Loucy (cell line): Measurements from ENCODE around the gene TIMM17B.

Source experiments
- H2AFZ ChIP-seq: fragments of 200-600 bp; sonication (generic); 2 replicates; pipeline ENCODE4 v1.6.0; 2016; ENCODE audit warnings: antibody characterized with exemption, mild to moderate bottlenecking, low read length, moderate library complexity
- H3F3A ChIP-seq: fragments of 200-600 bp; 2 replicates; pipeline ENCODE4 v1.6.0; 2016; ENCODE audit warnings: antibody characterized with exemption, low read depth, mild to moderate bottlenecking
- H3K27me3 ChIP-seq: fragments of 200-600 bp; sonication (generic); 2 replicates; pipeline ENCODE4 v1.6.1; 2014; ENCODE audit warnings: low read length, mild to moderate bottlenecking; ENCODE audit not compliant: insufficient read depth, poor library complexity, severe bottlenecking
- H3K36me3 ChIP-seq: fragments of 200-600 bp; sonication (generic); 2 replicates; pipeline ENCODE4 v1.6.1; 2016; ENCODE audit warnings: low read length; ENCODE audit not compliant: insufficient read depth
- H3K4me1 ChIP-seq: fragments of 200-600 bp; sonication (generic); 2 replicates; pipeline ENCODE4 v1.5.1; 2014; ENCODE audit warnings: low read length, mild to moderate bottlenecking; ENCODE audit not compliant: insufficient read depth, poor library complexity, severe bottlenecking
- H3K4me2 ChIP-seq: fragments of 200-600 bp; sonication (generic); 2 replicates; pipeline ENCODE4 v1.6.0; 2014; ENCODE audit warnings: antibody characterized with exemption, low read length, low read depth, mild to moderate bottlenecking; ENCODE audit not compliant: poor library complexity, severe bottlenecking
- H3K4me3 ChIP-seq: fragments of 200-600 bp; sonication (generic); 2 replicates; pipeline ENCODE4 v1.5.1; 2014; ENCODE audit warnings: low read length, mild to moderate bottlenecking, mixed read lengths; ENCODE audit not compliant: poor library complexity, severe bottlenecking
- H3K79me2 ChIP-seq: fragments of 200-600 bp; sonication (generic); 2 replicates; pipeline ENCODE4 v1.6.1; 2014; ENCODE audit warnings: low read length; ENCODE audit not compliant: insufficient read depth
- H3K9ac ChIP-seq: fragments of 200-600 bp; sonication (generic); 2 replicates; pipeline ENCODE4 v1.6.0; 2014; ENCODE audit warnings: mild to moderate bottlenecking, low read depth, low read length, moderate library complexity; ENCODE audit not compliant: poor library complexity, severe bottlenecking
- H3K9me2 ChIP-seq: fragments of 200-600 bp; sonication (generic); replicated peaks from 2 replicates; pipeline ENCODE4 v1.6.1; 2016; ENCODE audit warnings: low read depth, low read length, mixed read lengths
- H3K9me3 ChIP-seq: fragments of 200-600 bp; sonication (generic); 2 replicates; pipeline ENCODE4 v1.6.1; 2014; ENCODE audit warnings: mild to moderate bottlenecking, antibody characterized with exemption, low read length, low read depth; ENCODE audit not compliant: insufficient read depth
- H4K20me1 ChIP-seq: fragments of 200-600 bp; sonication (generic); 2 replicates; pipeline ENCODE4 v1.6.0; 2014; ENCODE audit warnings: antibody characterized with exemption, low read length, mild to moderate bottlenecking; ENCODE audit not compliant: insufficient read depth, poor library complexity, severe bottlenecking
- CTCF ChIP-seq: fragments of 200-600 bp; sonication (generic); conservative IDR thresholded peaks from 2 replicates; pipeline ENCODE4 v1.5.1; 2014; ENCODE audit warnings: mild to moderate bottlenecking, antibody characterized with exemption, low read length
- EZH2phosphoT487 ChIP-seq: fragments of 200-600 bp; IDR thresholded peaks from 2 replicates; pipeline ENCODE4 v1.6.1; 2018; ENCODE audit warnings: antibody characterized with exemption, mild to moderate bottlenecking, moderate library complexity, borderline replicate concordance

The TIMM17B gene

GRCh38 chrX:48905090-48905790 lies 7.7 kb upstream of the TIMM17B start:
- H3K36me3 ChIP-seq = peaks cover 7% of the 10 kb centered on the region; the same call in 1 of the 2 replicates
- H3F3A ChIP-seq = no peaks in the 10 kb centered on the region
- TF ChIP-seq CTCF (no peak), EZH2phosphoT487 (no peak)
- H3K4me3 ChIP-seq = no peak overlapping the region
- no peaks in the 10 kb centered on the region for H3K9me3 ChIP-seq
- no peaks in the 10 kb centered on the region for H4K20me1 ChIP-seq
- peaks cover 1% of the 10 kb centered on the region for H3K4me1 ChIP-seq
- H3K79me2 ChIP-seq = peaks cover 7% of the 10 kb centered on the region; the same call in 1 of the 2 replicates
- no peaks in the 10 kb centered on the region for H3K27me3 ChIP-seq
- H3K9ac ChIP-seq = no peak overlapping the region
- H2AFZ ChIP-seq = no peak overlapping the region
- no peak overlapping the region for H3K4me2 ChIP-seq
- no peaks in the 10 kb centered on the region for H3K9me2 ChIP-seq

GRCh38 chrX:48904626-48905025 lies 7.1 kb upstream of the TIMM17B start:
- Histone ChIP-seq H2AFZ (no peak overlapping the region), H4K20me1 (no peaks in the 10 kb centered on the region), H3K4me3 (no peak overlapping the region), H3K9me3 (no peaks in the 10 kb centered on the region), H3K9me2 (no peaks in the 10 kb centered on the region), H3K4me1 (no peaks in the 10 kb centered on the region), H3K9ac (no peak overlapping the region), H3K79me2 (peaks cover 3% of the 10 kb centered on the region; the same call in 1 of the 2 replicates), H3K36me3 (peaks cover 7% of the 10 kb centered on the region; the same call in 1 of the 2 replicates), H3F3A (no peaks in the 10 kb centered on the region), H3K4me2 (no peak overlapping the region), H3K27me3 (no peaks in the 10 kb centered on the region)
- no peak for TF ChIP-seq EZH2phosphoT487
- no peak for TF ChIP-seq CTCF

- peaks cover 7% of the 10 kb centered on the region; the same call in 1 of the 2 replicates for H3K36me3 ChIP-seq
Measured at GRCh38 chrX:48904180-48904579, 6.6 kb upstream of the TIMM17B start.

More at GRCh38 chrX:48904180-48904579, 6.6 kb upstream of the TIMM17B start:
- no peaks in the 10 kb centered on the region for H3K4me1 ChIP-seq
- H3K9me3 ChIP-seq = no peaks in the 10 kb centered on the region
- H4K20me1 ChIP-seq = peaks cover 2% of the 10 kb centered on the region
- TF ChIP-seq CTCF (no peak), EZH2phosphoT487 (no peak)
- no peak overlapping the region for H3K9ac ChIP-seq
- no peak overlapping the region for H3K4me2 ChIP-seq
- no peaks in the 10 kb centered on the region for H3K9me2 ChIP-seq
- H3K4me3 ChIP-seq = no peak overlapping the region
- H2AFZ ChIP-seq = no peak overlapping the region
- H3K79me2 ChIP-seq = peaks cover 7% of the 10 kb centered on the region
- no peaks in the 10 kb centered on the region for H3K27me3 ChIP-seq
- H3F3A ChIP-seq = no peaks in the 10 kb centered on the region
